CD4-positive, alpha-beta T cell treated with Interleukin-4 for 1 hour (primary cell): Measurements from ENCODE around the gene CKAP2L.

Experiments used
- DNase-seq, 2 donors: peaks; one replicate each; pipeline ENCODE4 v3.0.0-alpha.2; 2020 to 2022

CKAP2L gene

GRCh38 chr2:112764071-112765044, at the start of gene CKAP2L:
TSS of gene CKAP2L (minus strand) at chr2:112764609. CDS start at chr2:112764598, 11 bp downstream.
- DNase-seq: peak; percentile 96

- no peak for DNase-seq
Measured at GRCh38 chr2:112813280-112813966, 49.0 kb upstream of the CKAP2L start.

GRCh38 chr2:112812318-112813267, 48.2 kb upstream of the CKAP2L start:
- no peak for DNase-seq

GRCh38 chr2:112811841-112812306, 47.5 kb upstream of the CKAP2L start:
- DNase-seq: peak in 1 of 2 donors; percentile 58

- DNase-seq: no peak
Measured at GRCh38 chr2:112811276-112811831, 46.9 kb upstream of the CKAP2L start.

GRCh38 chr2:112809112-112809511, 44.7 kb upstream of the CKAP2L start:
- no peak for DNase-seq

- DNase-seq: no peak
Measured at GRCh38 chr2:112807233-112807807, 42.9 kb upstream of the CKAP2L start.

GRCh38 chr2:112805542-112805941, 41.1 kb upstream of the CKAP2L start:
- DNase-seq: no peak

GRCh38 chr2:112803691-112804521, 39.5 kb upstream of the CKAP2L start:
- DNase-seq: no peak

- no peak for DNase-seq
Measured at GRCh38 chr2:112800881-112801583, 36.6 kb upstream of the CKAP2L start.

GRCh38 chr2:112798979-112799975, 34.9 kb upstream of the CKAP2L start:
- DNase-seq: peak in 1 of 2 donors; percentile 59

GRCh38 chr2:112796486-112796885, 32.1 kb upstream of the CKAP2L start:
- no peak for DNase-seq

GRCh38 chr2:112795774-112796173, 31.4 kb upstream of the CKAP2L start:
- DNase-seq: no peak

- DNase-seq: no peak
Measured at GRCh38 chr2:112794841-112795240, 30.4 kb upstream of the CKAP2L start.

GRCh38 chr2:112794131-112794733, 29.8 kb upstream of the CKAP2L start:
- DNase-seq: peak; percentile 40 to 83

- peak; percentile 28 to 50 for DNase-seq
Measured at GRCh38 chr2:112793449-112793978, 29.1 kb upstream of the CKAP2L start.

GRCh38 chr2:112792419-112792818, 28.0 kb upstream of the CKAP2L start:
- no peak for DNase-seq

GRCh38 chr2:112791693-112792230, 27.4 kb upstream of the CKAP2L start:
- no peak for DNase-seq
